ENCODE results near the gene CALD1. TPM values are rescaled to one million over a fixed set of nuclear protein-coding genes. Genes with fewer than 3 reads are reported as not detected.

Gene CALD1
- polyA plus RNA-seq, 1 donor from 2014 or later: 8.0 TPM

DNA sequence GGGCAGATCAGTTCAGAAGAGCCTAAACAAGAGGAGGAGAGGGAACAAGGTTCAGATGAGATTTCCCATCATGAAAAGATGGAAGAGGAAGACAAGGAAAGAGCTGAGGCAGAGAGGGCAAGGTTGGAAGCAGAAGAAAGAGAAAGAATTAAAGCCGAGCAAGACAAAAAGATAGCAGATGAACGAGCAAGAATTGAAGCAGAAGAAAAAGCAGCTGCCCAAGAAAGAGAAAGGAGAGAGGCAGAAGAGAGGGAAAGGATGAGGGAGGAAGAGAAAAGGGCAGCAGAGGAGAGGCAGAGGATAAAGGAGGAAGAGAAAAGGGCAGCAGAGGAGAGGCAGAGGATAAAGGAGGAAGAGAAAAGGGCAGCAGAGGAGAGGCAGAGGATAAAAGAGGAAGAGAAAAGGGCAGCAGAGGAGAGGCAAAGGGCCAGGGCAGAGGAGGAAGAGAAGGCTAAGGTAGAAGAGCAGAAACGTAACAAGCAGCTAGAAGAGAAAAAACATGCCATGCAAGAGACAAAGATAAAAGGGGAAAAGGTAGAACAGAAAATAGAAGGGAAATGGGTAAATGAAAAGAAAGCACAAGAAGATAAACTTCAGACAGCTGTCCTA lies 154.1 kb downstream of the CALD1 start:
- no peaks in the 10 kb centered on the region for H3K36me3 ChIP-seq (ENCODE audit: insufficient read depth, low read length)
- TF ChIP-seq POLR2AphosphoS5 (IDR thresholded peaks at IDR 0.05) (no peak), EP300 (conservative IDR thresholded peaks at IDR 0.05; ENCODE audit: poor library complexity, severe bottlenecking) (no peak), EZH2 (IDR thresholded peaks at IDR 0.05; ENCODE audit: borderline replicate concordance, insufficient read depth, low read length, poor library complexity, severe bottlenecking) (no peak), MXI1 (conservative IDR thresholded peaks at IDR 0.05; ENCODE audit: poor library complexity, severe bottlenecking) (no peak), TAF1 (IDR thresholded peaks at IDR 0.05; ENCODE audit: low read depth) (no peak), SMC3 (conservative IDR thresholded peaks at IDR 0.05; ENCODE audit: poor library complexity) (no peak), RAD21 (conservative IDR thresholded peaks at IDR 0.05) (no peak)
- TF ChIP-seq, protein P1, sequence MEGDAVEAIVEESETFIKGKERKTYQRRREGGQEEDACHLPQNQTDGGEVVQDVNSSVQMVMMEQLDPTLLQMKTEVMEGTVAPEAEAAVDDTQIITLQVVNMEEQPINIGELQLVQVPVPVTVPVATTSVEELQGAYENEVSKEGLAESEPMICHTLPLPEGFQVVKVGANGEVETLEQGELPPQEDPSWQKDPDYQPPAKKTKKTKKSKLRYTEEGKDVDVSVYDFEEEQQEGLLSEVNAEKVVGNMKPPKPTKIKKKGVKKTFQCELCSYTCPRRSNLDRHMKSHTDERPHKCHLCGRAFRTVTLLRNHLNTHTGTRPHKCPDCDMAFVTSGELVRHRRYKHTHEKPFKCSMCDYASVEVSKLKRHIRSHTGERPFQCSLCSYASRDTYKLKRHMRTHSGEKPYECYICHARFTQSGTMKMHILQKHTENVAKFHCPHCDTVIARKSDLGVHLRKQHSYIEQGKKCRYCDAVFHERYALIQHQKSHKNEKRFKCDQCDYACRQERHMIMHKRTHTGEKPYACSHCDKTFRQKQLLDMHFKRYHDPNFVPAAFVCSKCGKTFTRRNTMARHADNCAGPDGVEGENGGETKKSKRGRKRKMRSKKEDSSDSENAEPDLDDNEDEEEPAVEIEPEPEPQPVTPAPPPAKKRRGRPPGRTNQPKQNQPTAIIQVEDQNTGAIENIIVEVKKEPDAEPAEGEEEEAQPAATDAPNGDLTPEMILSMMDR (IDR thresholded peaks at IDR 0.05; ENCODE audit: poor library complexity, severe bottlenecking): no peak
- TF ChIP-seq, protein P2, sequence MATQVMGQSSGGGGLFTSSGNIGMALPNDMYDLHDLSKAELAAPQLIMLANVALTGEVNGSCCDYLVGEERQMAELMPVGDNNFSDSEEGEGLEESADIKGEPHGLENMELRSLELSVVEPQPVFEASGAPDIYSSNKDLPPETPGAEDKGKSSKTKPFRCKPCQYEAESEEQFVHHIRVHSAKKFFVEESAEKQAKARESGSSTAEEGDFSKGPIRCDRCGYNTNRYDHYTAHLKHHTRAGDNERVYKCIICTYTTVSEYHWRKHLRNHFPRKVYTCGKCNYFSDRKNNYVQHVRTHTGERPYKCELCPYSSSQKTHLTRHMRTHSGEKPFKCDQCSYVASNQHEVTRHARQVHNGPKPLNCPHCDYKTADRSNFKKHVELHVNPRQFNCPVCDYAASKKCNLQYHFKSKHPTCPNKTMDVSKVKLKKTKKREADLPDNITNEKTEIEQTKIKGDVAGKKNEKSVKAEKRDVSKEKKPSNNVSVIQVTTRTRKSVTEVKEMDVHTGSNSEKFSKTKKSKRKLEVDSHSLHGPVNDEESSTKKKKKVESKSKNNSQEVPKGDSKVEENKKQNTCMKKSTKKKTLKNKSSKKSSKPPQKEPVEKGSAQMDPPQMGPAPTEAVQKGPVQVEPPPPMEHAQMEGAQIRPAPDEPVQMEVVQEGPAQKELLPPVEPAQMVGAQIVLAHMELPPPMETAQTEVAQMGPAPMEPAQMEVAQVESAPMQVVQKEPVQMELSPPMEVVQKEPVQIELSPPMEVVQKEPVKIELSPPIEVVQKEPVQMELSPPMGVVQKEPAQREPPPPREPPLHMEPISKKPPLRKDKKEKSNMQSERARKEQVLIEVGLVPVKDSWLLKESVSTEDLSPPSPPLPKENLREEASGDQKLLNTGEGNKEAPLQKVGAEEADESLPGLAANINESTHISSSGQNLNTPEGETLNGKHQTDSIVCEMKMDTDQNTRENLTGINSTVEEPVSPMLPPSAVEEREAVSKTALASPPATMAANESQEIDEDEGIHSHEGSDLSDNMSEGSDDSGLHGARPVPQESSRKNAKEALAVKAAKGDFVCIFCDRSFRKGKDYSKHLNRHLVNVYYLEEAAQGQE (IDR thresholded peaks at IDR 0.05; ENCODE audit: borderline replicate concordance): no peak
- H3K9me3 ChIP-seq (ENCODE audit: low read length): no peaks in the 10 kb centered on the region
- H2AFZ ChIP-seq (ENCODE audit: low read depth, low read length): no peak overlapping the region
- H3K9me2 ChIP-seq (ENCODE audit: insufficient read depth, low read length): no peaks in the 10 kb centered on the region
- H3F3A ChIP-seq (ENCODE audit: insufficient read depth, low read length, poor library complexity, severe bottlenecking): no peaks in the 10 kb centered on the region
- no peak overlapping the region for H3K4me3 ChIP-seq (ENCODE audit: low read length)
- H3K4me2 ChIP-seq (ENCODE audit: low read length): no peak overlapping the region
- H4K20me1 ChIP-seq (ENCODE audit: insufficient read depth): no peaks in the 10 kb centered on the region
- no peaks in the 10 kb centered on the region for H3K79me2 ChIP-seq (replicated peaks; ENCODE audit: insufficient read depth, low read length)
- no peak overlapping the region for H3K27ac ChIP-seq (ENCODE audit: low read length)
- no peak overlapping the region for H3K9ac ChIP-seq (ENCODE audit: low read length)
- no peaks in the 10 kb centered on the region for H3K27me3 ChIP-seq (ENCODE audit: insufficient read depth, low read depth, low read length)

DNA sequence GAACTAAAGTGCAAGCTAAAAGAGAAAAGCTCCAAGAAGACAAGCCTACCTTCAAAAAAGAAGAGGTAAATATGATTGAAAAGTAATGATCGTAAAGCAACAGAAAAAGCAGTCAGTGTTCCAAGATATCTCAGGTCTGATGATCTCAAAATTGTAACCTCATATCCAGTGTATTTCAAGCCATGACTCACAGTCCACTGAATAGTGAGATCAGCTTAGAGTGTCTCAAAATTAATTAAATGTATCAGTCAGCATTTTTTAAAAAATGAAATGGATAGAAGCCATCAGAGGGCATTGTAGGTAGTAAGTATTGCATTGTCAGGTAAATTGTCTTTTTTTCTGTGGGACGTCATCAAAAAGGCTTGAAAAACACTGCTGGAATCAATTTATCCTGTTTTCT lies 156.3 kb downstream of the CALD1 start:
- no peak for TF ChIP-seq EP300 (conservative IDR thresholded peaks at IDR 0.05; ENCODE audit: poor library complexity, severe bottlenecking)
- TF ChIP-seq POLR2AphosphoS5 (IDR thresholded peaks at IDR 0.05): no peak
- no peak for TF ChIP-seq SMC3 (conservative IDR thresholded peaks at IDR 0.05; ENCODE audit: poor library complexity)
- TF ChIP-seq RAD21 (conservative IDR thresholded peaks at IDR 0.05): no peak
- no peak for TF ChIP-seq TAF1 (IDR thresholded peaks at IDR 0.05; ENCODE audit: low read depth)
- TF ChIP-seq, protein P1 (IDR thresholded peaks at IDR 0.05; ENCODE audit: poor library complexity, severe bottlenecking): no peak
- TF ChIP-seq EZH2 (IDR thresholded peaks at IDR 0.05; ENCODE audit: borderline replicate concordance, insufficient read depth, low read length, poor library complexity, severe bottlenecking): no peak
- no peak for TF ChIP-seq MXI1 (conservative IDR thresholded peaks at IDR 0.05; ENCODE audit: poor library complexity, severe bottlenecking)
- TF ChIP-seq, protein P2 (IDR thresholded peaks at IDR 0.05; ENCODE audit: borderline replicate concordance): no peak
- Histone ChIP-seq H3K79me2 (replicated peaks; ENCODE audit: insufficient read depth, low read length) (no peaks in the 10 kb centered on the region), H3K9ac (ENCODE audit: low read length) (no peak overlapping the region), H3F3A (ENCODE audit: insufficient read depth, low read length, poor library complexity, severe bottlenecking) (no peaks in the 10 kb centered on the region), H4K20me1 (ENCODE audit: insufficient read depth) (no peaks in the 10 kb centered on the region), H3K27me3 (ENCODE audit: insufficient read depth, low read depth, low read length) (no peaks in the 10 kb centered on the region), H3K4me3 (ENCODE audit: low read length) (no peak overlapping the region), H3K27ac (ENCODE audit: low read length) (no peak overlapping the region), H2AFZ (ENCODE audit: low read depth, low read length) (no peak overlapping the region), H3K4me2 (ENCODE audit: low read length) (no peak overlapping the region), H3K36me3 (ENCODE audit: insufficient read depth, low read length) (no peaks in the 10 kb centered on the region), H3K9me2 (ENCODE audit: insufficient read depth, low read length) (no peaks in the 10 kb centered on the region), H3K9me3 (ENCODE audit: low read length) (no peaks in the 10 kb centered on the region)
